ENCODE measurements around the gene RBM12.

GRCh38 chr20:35699957-35700624 is 35.4 kb upstream of the RBM12 start:
- TF ChIP-seq TAF1 (conservative IDR thresholded peaks at IDR 0.05) = peak; percentile 18
- TF ChIP-seq, protein P1, sequence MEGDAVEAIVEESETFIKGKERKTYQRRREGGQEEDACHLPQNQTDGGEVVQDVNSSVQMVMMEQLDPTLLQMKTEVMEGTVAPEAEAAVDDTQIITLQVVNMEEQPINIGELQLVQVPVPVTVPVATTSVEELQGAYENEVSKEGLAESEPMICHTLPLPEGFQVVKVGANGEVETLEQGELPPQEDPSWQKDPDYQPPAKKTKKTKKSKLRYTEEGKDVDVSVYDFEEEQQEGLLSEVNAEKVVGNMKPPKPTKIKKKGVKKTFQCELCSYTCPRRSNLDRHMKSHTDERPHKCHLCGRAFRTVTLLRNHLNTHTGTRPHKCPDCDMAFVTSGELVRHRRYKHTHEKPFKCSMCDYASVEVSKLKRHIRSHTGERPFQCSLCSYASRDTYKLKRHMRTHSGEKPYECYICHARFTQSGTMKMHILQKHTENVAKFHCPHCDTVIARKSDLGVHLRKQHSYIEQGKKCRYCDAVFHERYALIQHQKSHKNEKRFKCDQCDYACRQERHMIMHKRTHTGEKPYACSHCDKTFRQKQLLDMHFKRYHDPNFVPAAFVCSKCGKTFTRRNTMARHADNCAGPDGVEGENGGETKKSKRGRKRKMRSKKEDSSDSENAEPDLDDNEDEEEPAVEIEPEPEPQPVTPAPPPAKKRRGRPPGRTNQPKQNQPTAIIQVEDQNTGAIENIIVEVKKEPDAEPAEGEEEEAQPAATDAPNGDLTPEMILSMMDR (IDR thresholded peaks at IDR 0.05; ENCODE audit: low read depth, low read length, missing input control) = no peak

Measured in liver (tissue), 3 donors.